ENCODE data around the gene PTPRN2. TPM values are rescaled to one million over a fixed set of nuclear protein-coding genes. Genes with fewer than 3 reads are reported as not detected.

PTPRN2 gene
- total and polyA plus RNA-seq, 7 donors = 0.47 to 0.82 (median 0.51) TPM

- Histone ChIP-seq H3K4me1 (no peaks in the 10 kb centered on the region), H3K36me3 (ENCODE audit: insufficient read depth in 1 of 2, low read depth in 1 of 2) (no peaks in the 10 kb centered on the region), H3K4me3 (no peak overlapping the region), H3K27ac (no peak overlapping the region), H3K9me3 (peaks cover 27% of the 10 kb centered on the region), H3K27me3 (ENCODE audit: insufficient read depth in 3 of 3, low read length in 2 of 3) (peaks cover 0 to 2% (median 0%) of the 10 kb centered on the region in 3 donors)
- intact Hi-C loops (cut with DNase I) = no loop called here
- no peak for ATAC-seq
- 66 to 79% (median 73%) methylated on average over 18 of the region's 18 CpGs for WGBS, 3 donors
- TF ChIP-seq CTCF (IDR thresholded peaks at IDR 0.05) = no peak
- no peak for DNase-seq
Measured at GRCh38 chr7:158284617-158285382, 302.8 kb downstream of the PTPRN2 start.

- intact Hi-C loops (cut with DNase I) = no loop called here
- no peak overlapping the region for H3K4me3 ChIP-seq
- no peak for TF ChIP-seq CTCF (IDR thresholded peaks at IDR 0.05)
- H3K36me3 ChIP-seq (ENCODE audit: insufficient read depth in 1 of 2, low read depth in 1 of 2) = no peaks in the 10 kb centered on the region
- no peaks in the 10 kb centered on the region for H3K4me1 ChIP-seq
- no peak for DNase-seq
- peaks cover 0 to 2% (median 0%) of the 10 kb centered on the region in 3 donors for H3K27me3 ChIP-seq (ENCODE audit: insufficient read depth in 3 of 3, low read length in 2 of 3)
- WGBS, 3 donors = 30 to 66% (median 31%) methylated on average over 6 of the region's 6 CpGs
- no peak overlapping the region for H3K27ac ChIP-seq
- peaks cover 21% of the 10 kb centered on the region for H3K9me3 ChIP-seq
- ATAC-seq = no peak
Measured at GRCh38 chr7:158284121-158284520, 303.5 kb downstream of the PTPRN2 start.

GRCh38 chr7:158283016-158283974 is 304.3 kb downstream of the PTPRN2 start:
- intact Hi-C loops (cut with DNase I) = no loop called here
- ATAC-seq (no peak), DNase-seq (no peak)
- H3K27me3 ChIP-seq (ENCODE audit: insufficient read depth in 3 of 3, low read length in 2 of 3) = peaks cover 0 to 2% (median 0%) of the 10 kb centered on the region in 3 donors
- H3K4me1 ChIP-seq = no peaks in the 10 kb centered on the region
- H3K36me3 ChIP-seq (ENCODE audit: insufficient read depth in 1 of 2, low read depth in 1 of 2) = no peaks in the 10 kb centered on the region
- 75 to 79% (median 76%) methylated on average over 32 of the region's 32 CpGs for WGBS, 3 donors
- no peak overlapping the region for H3K27ac ChIP-seq
- H3K4me3 ChIP-seq = no peak overlapping the region
- H3K9me3 ChIP-seq = peaks cover 13% of the 10 kb centered on the region
- TF ChIP-seq CTCF (IDR thresholded peaks at IDR 0.05) = no peak

GRCh38 chr7:158282461-158283001 is 305.1 kb downstream of the PTPRN2 start:
- intact Hi-C loops (cut with DNase I) = no loop called here
- 51 to 61% (median 55%) methylated on average over 24 of the region's 24 CpGs for WGBS, 3 donors
- peaks cover 9% of the 10 kb centered on the region for H3K9me3 ChIP-seq
- no peak overlapping the region for H3K27ac ChIP-seq
- H3K27me3 ChIP-seq (ENCODE audit: insufficient read depth in 3 of 3, low read length in 2 of 3) = peaks cover 0 to 2% (median 0%) of the 10 kb centered on the region in 3 donors
- no peak for TF ChIP-seq CTCF (IDR thresholded peaks at IDR 0.05)
- no peaks in the 10 kb centered on the region for H3K36me3 ChIP-seq (ENCODE audit: insufficient read depth in 1 of 2, low read depth in 1 of 2)
- H3K4me1 ChIP-seq = no peaks in the 10 kb centered on the region
- H3K4me3 ChIP-seq = no peak overlapping the region
- DNase-seq (no peak), ATAC-seq (no peak)

All from psoas muscle (tissue), 8 donors.